ENCODE data around the gene XPO4. TPM values are rescaled to one million over a fixed set of nuclear protein-coding genes. Genes with fewer than 3 reads are reported as not detected.

XPO4 gene
- total and polyA plus RNA-seq, 2 donors (not counting 3 experiments of a cell fraction or from before 2014, with no cell fraction given), result 6.0 to 22.5 TPM

GRCh38 chr13:20945952-20946383, 43.4 kb upstream of the XPO4 start:
- peak; percentile 52 for FAIRE-seq
- dilution Hi-C loops (cut with MboI; ENCODE audit: extremely low pct_ligation_motif_present, low sequenced_read_pairs) (no loop called here), intact Hi-C loops (cut with micrococcal nuclease) (loop anchor here (10.0 kb wide), 1 partner anchor 1289 kb away; no protein-coding TSS in a partner anchor)
- Histone ChIP-seq H2AFZ (ENCODE audit: low read depth, low read length) (peak overlapping the region; percentile 96), H3K4me2 (ENCODE audit: insufficient read depth, low read length) (peak overlapping the region; percentile 62), H3K36me3 (ENCODE audit: control insufficient read depth in 2 of 2, extremely low read depth in 1 of 2, insufficient read depth in 2 of 2, low read length in 2 of 2) (no peaks in the 10 kb centered on the region), H3K27me3 (ENCODE audit: control insufficient read depth in 2 of 2, insufficient read depth in 2 of 2, low read length in 2 of 2) (peaks cover 0 to 6% of the 10 kb centered on the region in 2 experiments), H3K79me2 (ENCODE audit: control insufficient read depth, insufficient read depth, low read length) (no peaks in the 10 kb centered on the region), H3K4me1 (ENCODE audit: control insufficient read depth, extremely low read depth, insufficient read depth, low read length) (peaks cover 8% of the 10 kb centered on the region), H3K4me3 (replicated peaks in 1 of 3; ENCODE audit: insufficient read depth in 1 of 3, low read depth in 1 of 3, low read length in 3 of 3) (peak overlapping the region in 2 of 3 experiments; percentile 5 to 22), H4K20me1 (replicated peaks; ENCODE audit: control insufficient read depth, extremely low read depth, insufficient read depth, low read length) (no peaks in the 10 kb centered on the region), H3K27ac (ENCODE audit: insufficient read depth, low read depth, low read length) (no peak overlapping the region), H3K9ac (replicated peaks; ENCODE audit: extremely low read depth, insufficient read depth, low read length) (peak overlapping the region; percentile 19), H3K9me3 (replicated peaks; ENCODE audit: control insufficient read depth, insufficient read depth, low read length) (no peaks in the 10 kb centered on the region), H3K9me1 (replicated peaks; ENCODE audit: control insufficient read depth, extremely low read depth, insufficient read depth, low read length) (no peaks in the 10 kb centered on the region)
- ChIA-PET POLR2A (no interaction called here), CTCF (interaction anchor here (1.0 to 6.0 kb wide), 4 partner anchors 160 to 232 kb away, joined by 3 to 81 read pairs (median 5); partner anchors contain the start of genes MRPL57 and SKA3)
- no peak for TF ChIP-seq FOS (IDR thresholded peaks at IDR 0.05; ENCODE audit: borderline replicate concordance, insufficient read depth, low read length)
- TF ChIP-seq MAX (IDR thresholded peaks at IDR 0.05; ENCODE audit: insufficient read depth, insufficient read length), result no peak
- TF ChIP-seq CTCF (IDR thresholded peaks at IDR 0.05; ENCODE audit: extremely low read depth in 1 of 2, insufficient read depth in 1 of 2, low read depth in 1 of 2, low read length in 2 of 2), result no peak
- no peak for TF ChIP-seq POLR2AphosphoS5 (IDR thresholded peaks at IDR 0.05; ENCODE audit: insufficient read depth, low read depth, low read length)
- TF ChIP-seq EZH2 (IDR thresholded peaks at IDR 0.05; ENCODE audit: borderline replicate concordance, low read depth, low read length, severe bottlenecking), result no peak
- TF ChIP-seq POLR2A (IDR thresholded peaks at IDR 0.05; ENCODE audit: low read depth, low read length), result no peak
- peak; percentile 21 for DNase-seq (ENCODE audit: low read depth, low spot score)
- no TSS peak for BruUV-seq (replicated peaks)

Data from endothelial cell of umbilical vein (primary cell).